HG02759 (cell line): Measurements from ENCODE around the gene CIB4.
"Not testable (repeated sequence)": the region's sequence is repeated elsewhere in the genome, so short reads cannot be mapped to it uniquely, and the experiment has no call there.

Source experiments
- ATAC-seq: cut with Tn5 transposase; IDR thresholded peaks from one replicate; pipeline ENCODE4 v1.9.1; 2021; ENCODE audit warnings: mild to moderate bottlenecking, moderate library complexity; ENCODE audit not compliant: unreplicated experiment

CIB4 gene

DNA sequence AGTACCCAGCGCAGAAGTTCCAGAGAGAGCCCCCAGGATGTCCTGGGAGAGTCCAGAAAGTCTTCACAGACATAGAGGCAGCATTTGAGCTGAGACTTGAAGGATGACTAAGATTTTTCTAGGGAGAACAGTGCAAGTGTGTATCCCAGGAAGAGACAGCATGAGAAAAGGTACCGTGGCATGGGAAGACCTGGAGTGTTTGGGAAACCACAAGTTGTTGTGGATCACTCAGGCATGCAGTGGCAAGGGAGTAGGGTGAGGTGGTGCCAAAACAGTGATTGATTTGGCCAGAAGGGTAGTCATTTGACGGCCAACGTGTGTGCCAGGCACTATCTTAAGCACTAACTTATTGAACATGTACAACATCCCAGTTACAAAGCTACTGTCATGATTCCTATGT lies 26.9 kb upstream of the CIB4 start:
- ATAC-seq: no peak

DNA sequence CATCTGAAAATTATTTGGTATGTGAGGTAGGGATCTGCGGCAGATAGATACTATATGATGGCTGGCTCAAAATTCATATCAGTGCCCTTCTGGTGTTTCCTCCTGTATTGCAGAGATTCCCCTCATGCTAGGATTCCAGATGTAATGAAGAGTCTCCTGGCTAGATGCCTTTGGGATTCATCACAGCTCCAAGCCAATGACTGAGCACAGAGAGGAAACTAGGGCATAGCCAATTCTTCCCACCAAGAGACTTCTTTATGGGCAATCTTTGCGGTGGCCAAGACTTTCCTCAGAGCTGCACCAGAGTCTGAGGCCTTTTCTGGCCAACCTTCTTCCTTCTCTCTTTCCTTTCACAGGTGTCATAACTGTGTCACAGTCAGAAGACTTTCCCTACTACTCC lies 25.5 kb upstream of the CIB4 start:
- ATAC-seq: no peak

DNA sequence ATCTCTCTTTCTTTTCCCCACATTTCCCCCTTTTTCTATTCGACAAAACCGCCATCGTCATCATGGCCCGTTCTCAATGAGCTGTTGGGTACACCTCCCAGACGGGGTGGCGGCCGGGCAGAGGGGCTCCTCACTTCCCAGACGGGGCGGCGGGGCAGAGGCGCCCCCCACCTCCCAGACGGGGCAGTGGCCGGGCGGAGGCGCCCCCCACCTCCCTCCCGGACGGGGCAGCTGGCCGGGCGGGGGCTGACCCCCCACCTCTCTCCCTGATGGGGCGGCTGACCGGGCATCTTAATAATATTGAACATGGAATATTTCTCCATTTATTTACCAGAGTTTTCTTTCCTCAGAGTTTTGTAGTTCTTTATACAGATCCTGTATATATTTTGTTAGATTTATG lies 24.1 kb upstream of the CIB4 start:
- not testable (repeated sequence) for ATAC-seq

DNA sequence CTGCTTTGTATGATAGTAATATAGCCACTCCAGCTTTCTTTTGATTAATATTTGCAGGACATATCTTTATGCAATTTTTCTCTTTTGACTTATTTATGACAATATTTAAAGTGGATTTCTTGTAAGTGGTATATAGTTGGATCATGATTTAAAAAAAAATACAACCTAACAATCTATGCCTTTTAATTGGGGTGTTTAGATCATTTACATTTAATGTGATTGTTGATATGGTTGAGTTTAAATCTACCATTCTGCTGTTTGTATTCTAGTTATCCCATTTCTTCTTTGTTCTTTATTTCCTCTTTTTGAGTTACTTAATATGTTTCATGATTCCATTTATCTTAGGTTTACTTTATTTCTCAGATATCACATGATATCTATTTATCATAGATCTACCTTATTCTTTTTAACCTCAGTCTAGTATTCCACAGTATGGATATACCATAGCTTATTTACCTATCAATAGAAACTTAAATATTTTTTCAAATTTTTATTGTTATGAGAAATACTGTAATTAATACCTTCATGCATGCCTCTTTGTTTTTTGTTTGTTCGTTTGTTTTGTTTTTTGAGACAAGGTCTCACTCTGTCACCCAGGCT lies 19.3 kb upstream of the CIB4 start:
- ATAC-seq: no peak

DNA sequence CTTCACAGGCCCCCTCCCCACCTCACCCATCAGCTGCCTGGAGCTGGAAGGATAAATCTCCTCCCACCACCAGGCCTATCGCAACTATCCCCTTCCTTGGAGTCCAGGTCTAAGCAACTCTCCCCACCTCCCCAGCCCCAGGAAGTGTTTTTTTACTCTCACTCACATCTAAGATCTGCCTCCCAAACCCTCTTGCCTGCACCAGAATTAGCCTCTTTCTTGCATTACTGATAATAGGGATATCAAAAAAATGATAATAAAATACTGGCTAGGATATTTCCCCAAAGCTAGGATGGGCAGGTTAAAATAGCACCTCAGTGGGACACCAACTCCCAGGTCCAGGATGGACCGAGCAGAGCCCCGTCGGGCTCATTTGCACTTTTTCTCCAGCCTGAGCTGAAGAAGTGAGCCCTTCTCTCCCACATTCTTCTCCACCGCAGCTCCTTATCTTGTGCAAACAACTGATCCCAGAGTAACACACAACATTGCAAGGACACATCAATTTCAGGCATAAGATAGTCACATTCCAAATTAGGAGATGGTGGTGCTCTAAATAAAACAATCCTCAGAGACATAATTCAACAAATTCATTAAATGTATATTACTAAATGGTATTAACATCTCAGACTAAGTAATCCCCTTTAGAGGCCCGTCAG lies 17.7 kb upstream of the CIB4 start:
- ATAC-seq: no peak

DNA sequence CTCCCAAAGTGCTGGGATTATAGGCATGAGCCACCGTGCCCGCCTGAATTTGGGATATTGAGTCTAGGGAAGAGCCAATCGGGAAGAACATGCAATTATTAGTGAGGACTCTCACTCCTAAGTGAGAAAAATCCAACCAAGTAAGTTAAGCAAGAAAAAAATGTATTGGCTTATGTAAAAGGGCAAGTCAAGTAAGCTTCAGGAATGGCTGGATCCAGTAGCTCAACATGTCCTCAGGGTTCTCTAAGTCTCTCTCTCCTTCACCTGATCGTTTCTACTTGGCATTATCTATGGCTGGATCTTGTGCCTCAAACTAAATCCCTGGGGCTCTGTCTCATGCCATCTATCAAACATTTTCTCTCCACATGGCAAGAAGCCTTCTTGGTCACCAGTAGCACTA lies 16.1 kb upstream of the CIB4 start:
- no peak for ATAC-seq

DNA sequence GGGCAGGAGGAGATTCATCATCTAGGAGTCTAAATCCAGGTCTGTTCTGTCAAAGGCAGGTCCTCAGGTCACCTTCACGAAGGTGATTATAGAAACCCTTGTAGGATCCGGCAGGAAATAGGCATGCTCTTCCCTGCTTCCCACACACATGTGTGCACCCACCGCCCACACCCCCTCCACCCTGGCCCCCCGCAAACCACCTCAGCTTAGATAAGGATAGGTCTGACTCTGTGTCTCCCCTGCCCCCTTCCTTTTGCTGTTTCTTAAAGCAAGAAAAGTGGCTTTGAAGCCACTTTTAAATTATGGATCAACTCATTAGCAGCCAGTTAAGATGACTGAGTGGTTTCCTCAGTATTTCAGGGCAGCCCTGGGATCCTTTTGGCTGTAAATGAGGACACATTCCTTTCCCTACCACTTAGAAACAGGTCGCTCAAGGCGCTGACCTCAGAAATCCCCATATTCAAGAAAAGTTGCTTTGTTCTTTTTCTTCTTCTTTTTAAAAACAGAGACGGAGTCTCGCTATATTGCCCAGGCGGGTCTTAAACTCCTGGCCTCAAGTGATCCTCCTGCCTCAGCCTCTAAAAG lies 14.5 kb upstream of the CIB4 start:
- ATAC-seq: no peak

- not testable (repeated sequence) for ATAC-seq
Observed at GRCh38 chr2:26655120-26655519, 14.0 kb upstream of the CIB4 start.

DNA sequence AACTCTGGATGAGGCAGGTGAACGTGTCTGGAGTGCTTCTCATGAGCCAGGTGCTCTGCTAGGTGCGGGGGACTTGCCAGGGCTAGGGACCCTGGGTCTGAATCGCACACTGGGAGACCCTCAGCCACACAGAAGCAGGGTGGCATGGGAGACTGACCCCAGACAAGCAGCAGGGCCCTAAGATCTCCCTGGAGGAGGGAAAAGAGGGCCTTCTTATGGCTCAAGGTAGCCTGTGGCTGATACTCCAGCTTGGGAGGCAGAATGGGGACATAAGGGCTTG lies 12.8 kb upstream of the CIB4 start:
- no peak for ATAC-seq

DNA sequence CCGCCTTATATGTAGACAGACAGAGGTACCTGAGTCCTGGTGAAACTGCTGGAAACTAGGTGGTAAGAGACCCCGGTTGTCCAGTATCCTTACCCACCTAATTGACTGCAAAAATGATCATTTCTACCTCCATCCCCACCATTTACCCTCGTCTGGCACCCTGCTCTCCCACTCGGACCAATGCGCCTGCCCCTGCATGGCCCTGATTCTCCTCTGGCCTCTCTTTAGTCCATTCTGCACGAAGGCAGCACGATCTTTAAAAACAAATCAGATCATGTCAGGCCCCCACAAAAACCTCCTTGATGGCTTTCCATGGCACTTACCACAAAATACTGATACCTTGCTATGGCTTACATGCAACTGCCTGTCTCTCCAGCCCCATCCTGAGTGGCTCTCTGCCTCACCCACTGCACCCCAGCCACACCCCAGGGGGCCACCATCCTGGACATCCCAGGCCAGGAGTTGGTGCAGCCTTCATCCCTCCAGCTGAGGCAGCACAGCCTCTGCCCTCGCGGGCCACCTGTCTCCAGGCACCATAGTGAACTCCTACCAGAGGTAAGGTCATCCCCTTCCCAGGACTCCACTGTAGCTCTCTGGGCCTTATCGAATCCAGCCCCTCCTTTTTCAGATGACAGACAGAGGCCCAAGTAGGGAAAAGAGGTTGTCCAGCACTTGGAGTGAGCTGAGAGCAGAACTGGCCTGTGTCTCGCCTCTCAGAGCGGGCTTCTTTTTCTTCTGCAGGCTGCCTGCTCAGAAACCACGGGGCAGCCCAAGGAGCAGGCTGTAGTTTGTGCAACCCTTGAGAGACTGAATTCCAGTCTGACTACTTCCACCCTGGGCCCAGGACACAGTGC lies 12.3 kb upstream of the CIB4 start:
- ATAC-seq: no peak

- ATAC-seq: no peak
Observed at GRCh38 chr2:26652361-26653041, 11.3 kb upstream of the CIB4 start.

- ATAC-seq: no peak
Observed at GRCh38 chr2:26651799-26652198, 10.6 kb upstream of the CIB4 start.

DNA sequence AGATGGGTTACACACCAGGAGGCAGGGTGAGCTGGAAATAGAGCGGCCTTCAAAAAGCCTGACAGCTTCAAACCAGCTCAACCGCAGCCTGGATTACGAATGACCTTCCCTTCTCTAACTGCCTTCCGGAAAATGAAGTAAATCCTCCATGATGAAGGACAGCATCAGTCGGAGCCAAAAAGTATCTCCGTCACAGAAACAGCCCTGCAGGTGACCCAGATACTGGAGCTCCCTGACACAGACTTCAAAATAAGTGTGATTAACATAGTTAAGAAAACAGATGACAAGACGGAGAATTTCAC lies 10.3 kb upstream of the CIB4 start:
- no peak for ATAC-seq

DNA sequence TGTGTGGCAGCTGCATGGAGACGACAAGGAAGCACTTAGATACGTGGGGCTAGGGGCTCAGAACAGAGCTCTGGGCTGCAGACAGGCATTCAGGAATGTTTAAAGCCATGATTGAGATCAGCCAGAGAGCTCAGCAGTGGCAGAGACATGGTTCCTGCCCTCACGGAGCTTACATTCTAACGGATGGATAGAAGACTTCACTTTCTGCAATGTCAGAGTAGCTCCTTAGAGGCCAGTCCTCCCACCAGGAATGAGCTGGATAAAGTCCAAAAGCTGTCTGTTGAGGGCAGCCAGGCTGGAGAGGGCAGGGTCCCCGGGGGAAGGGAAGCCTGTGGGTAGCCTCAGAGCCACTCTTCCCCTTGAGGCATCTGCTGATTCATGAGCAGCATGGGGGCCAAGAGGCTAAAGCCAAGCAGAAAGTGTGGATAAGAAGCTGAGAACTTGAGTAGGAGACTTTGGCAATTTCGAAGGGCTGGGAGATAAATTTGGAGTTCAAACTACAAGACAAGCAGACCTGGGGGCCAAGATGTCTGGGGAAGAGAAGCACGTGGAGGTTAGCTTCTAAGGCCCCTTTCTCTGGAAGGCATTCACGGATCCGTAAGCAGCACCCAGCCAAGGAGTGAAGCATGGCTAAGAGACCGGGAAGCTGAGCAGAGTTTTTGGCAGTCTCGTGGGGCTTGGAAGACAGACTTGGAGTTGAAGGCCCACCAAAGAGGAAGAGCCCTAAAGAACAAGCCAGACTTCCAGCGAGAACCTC lies 9.7 kb upstream of the CIB4 start:
- no peak for ATAC-seq

DNA sequence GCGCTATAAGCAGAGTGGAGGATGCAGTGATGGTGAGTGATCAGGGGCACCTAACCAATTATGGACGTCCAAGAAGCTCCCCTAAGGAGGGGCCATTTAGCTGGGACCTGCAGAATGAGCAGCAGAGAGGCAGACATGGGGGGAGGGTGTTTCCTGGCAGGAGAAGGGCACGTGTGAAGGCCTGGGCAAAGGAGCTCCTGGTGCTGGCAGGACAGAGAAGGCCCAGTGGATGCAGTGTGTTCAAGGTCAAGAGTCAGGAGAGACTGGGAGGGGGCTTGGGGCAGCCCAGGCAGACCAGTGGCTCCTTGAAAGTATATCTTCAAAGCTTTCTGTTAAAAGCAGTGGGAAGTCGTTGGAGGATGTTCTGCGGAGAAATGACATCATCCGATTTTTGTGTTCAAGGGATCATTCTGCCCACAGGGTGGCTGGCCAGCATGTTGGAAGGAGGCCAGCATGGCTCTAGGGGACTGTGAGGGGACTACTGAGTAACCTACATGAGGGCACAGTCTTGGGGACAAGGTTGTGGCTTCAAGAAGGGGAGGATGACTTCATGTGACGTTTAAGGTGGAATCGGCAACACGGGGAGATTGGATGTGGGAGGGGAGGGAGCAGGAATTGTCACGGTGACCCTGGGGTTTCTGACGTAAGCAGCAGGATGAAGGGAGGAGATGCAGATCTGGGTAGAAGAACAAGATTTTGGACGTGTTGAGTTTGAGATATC lies 9.0 kb upstream of the CIB4 start:
- no peak for ATAC-seq

GRCh38 chr2:26649322-26649721 lies 8.2 kb upstream of the CIB4 start:
- ATAC-seq: no peak

DNA sequence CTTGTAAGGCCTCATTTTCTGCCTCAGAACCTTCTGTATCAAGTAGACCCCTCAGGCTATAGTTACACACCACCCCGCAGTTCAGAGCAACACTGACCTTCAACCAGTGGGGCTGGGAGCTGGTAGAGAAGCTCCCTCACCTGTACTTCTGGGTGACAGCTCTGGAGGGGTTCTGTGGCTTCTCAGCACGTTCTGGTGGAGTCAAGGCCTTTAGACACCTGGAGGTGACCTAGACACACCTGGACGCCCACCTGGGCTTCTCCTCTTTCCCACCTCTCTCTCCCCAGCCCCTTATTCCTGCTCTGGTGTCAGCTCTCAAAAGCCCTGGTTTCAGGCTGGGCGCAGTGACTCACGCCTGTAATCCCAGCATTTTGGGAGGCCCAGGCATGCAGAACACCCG lies 7.3 kb upstream of the CIB4 start:
- no peak for ATAC-seq

DNA sequence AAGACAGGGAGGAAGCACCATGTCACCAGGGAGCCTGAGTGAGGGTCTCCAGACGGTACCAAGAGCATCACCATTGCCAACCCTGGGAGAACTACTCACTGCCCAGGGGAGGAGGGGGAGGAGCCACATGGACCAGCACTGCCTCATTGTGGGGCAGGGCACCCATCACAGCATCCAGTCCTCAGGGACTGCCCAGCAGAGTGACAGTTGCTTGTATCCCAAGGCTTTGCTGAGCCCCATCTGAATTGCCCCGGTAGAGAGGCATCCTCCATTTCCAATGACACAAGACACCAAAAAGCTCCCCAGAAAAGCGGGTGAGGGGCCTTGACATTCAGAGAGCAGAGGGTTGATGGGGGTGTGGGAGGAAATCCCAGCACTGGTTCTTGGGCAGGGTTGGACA lies 6.8 kb upstream of the CIB4 start:
- no peak for ATAC-seq

DNA sequence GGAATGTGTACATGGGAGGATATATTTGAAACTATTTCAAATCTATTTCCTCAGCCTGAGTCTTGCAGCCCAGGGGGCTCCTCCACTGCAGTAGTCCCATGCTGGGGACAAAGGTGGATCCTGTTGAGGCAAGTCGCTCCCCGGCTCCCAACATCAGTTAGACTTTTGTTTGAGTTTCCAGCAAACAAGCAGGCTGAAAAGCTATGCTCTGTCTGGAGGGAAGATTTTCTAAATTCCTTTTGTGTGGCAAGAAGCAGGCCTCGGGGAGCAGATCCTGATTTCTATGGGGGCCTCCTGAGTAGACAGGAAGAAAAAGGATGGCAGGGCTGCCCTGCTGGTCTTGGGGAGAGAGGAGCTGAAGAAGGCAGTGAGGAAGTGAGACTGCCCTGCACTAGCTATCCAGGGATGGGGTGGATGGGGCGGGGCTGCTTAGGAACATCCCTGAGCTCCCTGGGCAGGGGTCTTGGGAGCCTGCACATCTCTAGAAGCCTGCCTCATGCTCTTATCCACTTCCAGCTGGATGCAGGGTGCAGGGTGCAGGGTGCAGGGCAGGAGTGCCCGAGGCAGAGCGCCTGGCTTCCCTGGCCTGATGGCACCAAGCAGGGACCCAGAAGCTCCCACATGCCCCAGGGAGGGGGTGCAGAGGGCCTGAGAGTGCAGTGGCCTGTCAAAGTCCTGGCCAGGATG lies 6.0 kb upstream of the CIB4 start:
- no peak for ATAC-seq

GRCh38 chr2:26645762-26646161 lies 4.6 kb upstream of the CIB4 start:
- no peak for ATAC-seq
